GM10266 (cell line): ENCODE measurements around the gene TRIB2.
"Not testable (repeated sequence)": the region's sequence is repeated elsewhere in the genome, so short reads cannot be mapped to it uniquely, and the experiment has no call there.

Experiments used
- DNase-seq: peaks from one replicate; pipeline ENCODE4 v3.0.0; 2012; ENCODE audit errors: extremely low spot score
- TF ChIP-seq, protein P1 (sequence below): IDR thresholded peaks from 2 replicates; pipeline ENCODE4 v1.5.1; 2012; ENCODE audit warnings: mild to moderate bottlenecking, low read depth; ENCODE audit not compliant: control insufficient read depth, insufficient read depth; ENCODE audit errors: missing control alignments

The TRIB2 gene

GRCh38 chr2:12676771-12677170 lies 40.0 kb upstream of the TRIB2 start:
- DNase-seq = no peak
- TF ChIP-seq, protein P1, sequence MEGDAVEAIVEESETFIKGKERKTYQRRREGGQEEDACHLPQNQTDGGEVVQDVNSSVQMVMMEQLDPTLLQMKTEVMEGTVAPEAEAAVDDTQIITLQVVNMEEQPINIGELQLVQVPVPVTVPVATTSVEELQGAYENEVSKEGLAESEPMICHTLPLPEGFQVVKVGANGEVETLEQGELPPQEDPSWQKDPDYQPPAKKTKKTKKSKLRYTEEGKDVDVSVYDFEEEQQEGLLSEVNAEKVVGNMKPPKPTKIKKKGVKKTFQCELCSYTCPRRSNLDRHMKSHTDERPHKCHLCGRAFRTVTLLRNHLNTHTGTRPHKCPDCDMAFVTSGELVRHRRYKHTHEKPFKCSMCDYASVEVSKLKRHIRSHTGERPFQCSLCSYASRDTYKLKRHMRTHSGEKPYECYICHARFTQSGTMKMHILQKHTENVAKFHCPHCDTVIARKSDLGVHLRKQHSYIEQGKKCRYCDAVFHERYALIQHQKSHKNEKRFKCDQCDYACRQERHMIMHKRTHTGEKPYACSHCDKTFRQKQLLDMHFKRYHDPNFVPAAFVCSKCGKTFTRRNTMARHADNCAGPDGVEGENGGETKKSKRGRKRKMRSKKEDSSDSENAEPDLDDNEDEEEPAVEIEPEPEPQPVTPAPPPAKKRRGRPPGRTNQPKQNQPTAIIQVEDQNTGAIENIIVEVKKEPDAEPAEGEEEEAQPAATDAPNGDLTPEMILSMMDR = no peak

GRCh38 chr2:12678186-12678585 lies 38.5 kb upstream of the TRIB2 start:
- DNase-seq = no peak
- TF ChIP-seq, protein P1 = no peak

DNA sequence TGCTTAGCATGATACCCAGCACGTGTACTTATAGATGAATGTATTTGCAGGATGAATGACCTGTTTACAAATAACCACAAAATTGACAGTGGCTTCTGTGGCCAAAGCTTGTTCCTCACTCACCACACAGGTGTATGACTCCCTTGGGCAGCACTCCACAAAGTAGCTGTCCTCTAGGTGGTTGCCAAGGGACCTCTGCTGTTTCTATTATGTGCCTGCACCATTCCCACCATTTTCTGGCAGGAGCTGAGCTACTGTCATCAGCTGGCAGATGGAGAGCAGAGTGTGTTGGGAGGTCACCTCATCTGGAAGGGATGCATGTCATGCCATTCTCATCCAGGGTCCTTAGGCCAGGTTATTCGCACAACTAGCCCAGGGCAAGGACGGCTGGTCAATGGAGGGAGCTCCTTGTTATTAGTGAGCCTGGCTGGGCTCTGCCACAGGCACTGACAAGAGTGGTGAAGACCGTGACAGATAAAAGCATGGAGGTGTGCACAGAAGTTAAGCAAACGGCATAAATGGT lies 37.1 kb upstream of the TRIB2 start:
- DNase-seq = no peak
- TF ChIP-seq, protein P1 = no peak

- DNase-seq = not testable (repeated sequence)
Observed at GRCh38 chr2:12680115-12680514, 36.6 kb upstream of the TRIB2 start.

- DNase-seq = no peak
- TF ChIP-seq, protein P1 = no peak
Observed at GRCh38 chr2:12682017-12682416, 34.7 kb upstream of the TRIB2 start.

- TF ChIP-seq, protein P1 = no peak
- DNase-seq = no peak
Observed at GRCh38 chr2:12683457-12684100, 33.2 kb upstream of the TRIB2 start.

- no peak for DNase-seq
Observed at GRCh38 chr2:12684471-12684936, 32.2 kb upstream of the TRIB2 start.

More at GRCh38 chr2:12684471-12684936, 32.2 kb upstream of the TRIB2 start:
- TF ChIP-seq, protein P1 = no peak
